GM19193 (cell line): ENCODE results near the gene PLSCR5.

Experiments
- POLR2A ChIP-seq: IDR thresholded peaks from 4 replicates; pipeline ENCODE4 v1.6.1; 2011; ENCODE audit not compliant: insufficient read depth, insufficient read length; ENCODE audit errors: extremely low read depth

Gene PLSCR5

GRCh38 chr3:146605106-146605505, at the start of gene PLSCR5:
PLSCR5 (minus strand) TSS chr3:146605346; CDS start chr3:146605212, 134 bp downstream.
- no peak for TF ChIP-seq POLR2A

- no peak for TF ChIP-seq POLR2A
Measured at GRCh38 chr3:146653978-146654377, 48.8 kb upstream of the PLSCR5 start.

GRCh38 chr3:146650691-146651442, 45.7 kb upstream of the PLSCR5 start:
- TF ChIP-seq POLR2A, result no peak

- TF ChIP-seq POLR2A, result no peak
Measured at GRCh38 chr3:146646261-146646660, 41.1 kb upstream of the PLSCR5 start.

GRCh38 chr3:146640955-146641867, 36.1 kb upstream of the PLSCR5 start:
- no peak for TF ChIP-seq POLR2A

- no peak for TF ChIP-seq POLR2A
Measured at GRCh38 chr3:146640361-146640760, 35.2 kb upstream of the PLSCR5 start.

- no peak for TF ChIP-seq POLR2A
Measured at GRCh38 chr3:146638718-146639117, 33.6 kb upstream of the PLSCR5 start.

- TF ChIP-seq POLR2A, result no peak
Measured at GRCh38 chr3:146637871-146638270, 32.7 kb upstream of the PLSCR5 start.

GRCh38 chr3:146636881-146637280, 31.7 kb upstream of the PLSCR5 start:
- TF ChIP-seq POLR2A, result no peak

GRCh38 chr3:146634346-146634745, 29.2 kb upstream of the PLSCR5 start:
- no peak for TF ChIP-seq POLR2A

GRCh38 chr3:146628671-146629070, 23.5 kb upstream of the PLSCR5 start:
- TF ChIP-seq POLR2A, result no peak

GRCh38 chr3:146626403-146627122, 21.4 kb upstream of the PLSCR5 start:
- TF ChIP-seq POLR2A, result no peak

- no peak for TF ChIP-seq POLR2A
Measured at GRCh38 chr3:146625186-146625775, 20.1 kb upstream of the PLSCR5 start.

- TF ChIP-seq POLR2A, result no peak
Measured at GRCh38 chr3:146621723-146622122, 16.6 kb upstream of the PLSCR5 start.

GRCh38 chr3:146612015-146612414, 6.9 kb upstream of the PLSCR5 start:
- TF ChIP-seq POLR2A, result no peak

GRCh38 chr3:146611096-146611495, 6.0 kb upstream of the PLSCR5 start:
- no peak for TF ChIP-seq POLR2A

GRCh38 chr3:146598535-146598934, 6.6 kb downstream of the PLSCR5 start:
- TF ChIP-seq POLR2A, result no peak
